ENCODE results near the gene LAD1.

The LAD1 gene

GRCh38 chr1:201361652-201362504, 37.2 kb downstream of the LAD1 start:
- DNase-seq: no peak

DNA sequence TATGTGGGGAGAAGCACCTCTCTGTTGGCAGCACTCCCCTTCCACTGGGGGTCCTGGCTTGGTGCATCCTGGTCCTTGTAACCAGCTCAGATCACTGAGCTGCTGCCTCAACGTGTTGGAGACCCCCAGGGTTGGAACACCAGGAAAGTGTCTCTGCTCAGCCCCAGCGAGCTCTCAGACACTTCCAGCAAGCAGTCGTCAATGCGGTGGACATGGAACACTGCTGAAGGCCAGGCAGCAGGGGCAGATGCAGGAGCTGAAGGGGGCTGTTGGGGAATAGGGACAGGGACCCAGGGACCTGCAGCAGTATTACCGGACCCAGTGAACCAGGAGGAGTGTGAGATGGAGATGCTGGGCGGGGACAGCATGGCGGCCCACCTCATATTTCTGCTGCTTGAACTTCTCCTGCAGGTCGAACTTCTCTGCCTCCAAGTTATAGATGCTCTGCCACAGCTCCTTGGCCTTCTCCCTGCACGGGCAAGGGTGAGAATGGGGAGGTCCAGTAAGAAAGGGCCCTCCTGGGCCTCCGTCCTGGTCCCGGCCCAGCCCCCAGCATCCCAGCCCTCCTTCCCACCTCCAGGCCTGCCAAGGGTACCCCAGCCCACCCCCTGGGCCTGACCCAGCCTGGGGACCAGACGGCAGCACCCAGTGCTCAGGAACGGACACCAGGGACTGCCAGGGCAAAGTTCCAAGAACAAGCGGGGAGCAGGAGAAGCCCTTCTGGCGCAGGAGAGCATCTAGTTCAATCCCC, 38.0 kb downstream of the LAD1 start:
- no peak for DNase-seq

DNA sequence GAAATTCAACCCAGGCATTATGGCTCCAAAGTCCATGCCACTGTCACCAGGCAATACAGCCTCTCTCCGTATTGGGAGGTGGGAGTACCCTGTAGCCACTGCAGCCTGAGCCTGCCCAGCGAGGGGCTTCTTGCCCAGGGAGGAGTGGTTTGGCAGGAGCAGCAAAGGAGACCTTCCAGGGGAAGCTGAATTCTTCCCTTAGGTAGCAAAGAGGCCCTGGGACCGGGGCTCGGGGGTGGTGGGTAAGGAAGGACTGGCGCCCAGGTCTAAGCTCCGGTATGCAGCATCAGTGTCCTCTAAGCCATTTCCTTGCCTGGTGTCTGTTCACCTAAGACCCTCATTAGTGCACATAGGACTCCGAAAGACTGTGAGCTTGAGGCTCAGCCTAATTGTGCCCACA, 38.6 kb downstream of the LAD1 start:
- no peak for DNase-seq

DNA sequence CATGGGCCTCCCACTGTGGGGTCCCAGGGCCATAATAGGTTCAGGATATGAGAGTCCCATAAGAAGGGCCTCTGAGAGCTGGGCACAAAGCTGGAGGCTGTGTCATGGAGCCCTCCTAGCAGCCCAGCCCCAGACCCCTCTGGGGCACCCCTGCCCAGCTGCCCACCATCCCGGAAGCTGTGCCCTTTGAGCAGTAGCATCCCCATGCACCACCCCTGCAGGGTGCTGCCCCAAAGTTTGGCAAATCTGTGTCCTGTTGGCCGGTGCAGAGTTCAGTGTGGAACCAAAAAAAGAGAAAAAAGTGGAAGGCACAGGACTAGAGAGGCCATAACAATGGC, 39.3 kb downstream of the LAD1 start:
- no peak for DNase-seq

- DNase-seq: no peak
Measured at GRCh38 chr1:201359031-201359872, 39.9 kb downstream of the LAD1 start.

DNA sequence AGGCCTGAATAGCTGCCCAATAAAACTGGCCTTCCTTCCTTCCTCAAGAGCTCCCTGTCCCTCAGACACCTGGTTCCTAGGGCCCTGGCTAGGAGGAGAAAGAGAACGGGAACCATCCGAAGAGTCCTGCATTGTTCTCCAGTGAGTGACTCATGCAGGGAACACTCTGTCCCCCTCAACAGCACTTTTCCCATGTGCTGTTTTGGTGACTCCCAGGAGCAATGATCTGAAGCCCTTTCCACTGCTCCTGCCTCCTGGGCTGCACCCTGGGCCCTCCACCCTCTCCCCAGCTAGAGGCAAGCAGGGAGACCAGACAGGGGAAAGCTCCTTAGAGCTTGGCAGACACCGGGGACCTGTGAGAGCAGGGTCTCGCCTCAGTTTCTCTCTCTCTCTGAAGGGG, 40.5 kb downstream of the LAD1 start:
- DNase-seq: no peak

- DNase-seq: no peak
Measured at GRCh38 chr1:201357636-201358348, 41.3 kb downstream of the LAD1 start.

GRCh38 chr1:201357211-201357610, 41.9 kb downstream of the LAD1 start:
- DNase-seq: no peak

GRCh38 chr1:201356701-201357100, 42.4 kb downstream of the LAD1 start:
- DNase-seq: no peak

GRCh38 chr1:201356236-201356635, 42.9 kb downstream of the LAD1 start:
- DNase-seq: no peak

- DNase-seq: no peak
Measured at GRCh38 chr1:201355471-201355870, 43.7 kb downstream of the LAD1 start.

DNA sequence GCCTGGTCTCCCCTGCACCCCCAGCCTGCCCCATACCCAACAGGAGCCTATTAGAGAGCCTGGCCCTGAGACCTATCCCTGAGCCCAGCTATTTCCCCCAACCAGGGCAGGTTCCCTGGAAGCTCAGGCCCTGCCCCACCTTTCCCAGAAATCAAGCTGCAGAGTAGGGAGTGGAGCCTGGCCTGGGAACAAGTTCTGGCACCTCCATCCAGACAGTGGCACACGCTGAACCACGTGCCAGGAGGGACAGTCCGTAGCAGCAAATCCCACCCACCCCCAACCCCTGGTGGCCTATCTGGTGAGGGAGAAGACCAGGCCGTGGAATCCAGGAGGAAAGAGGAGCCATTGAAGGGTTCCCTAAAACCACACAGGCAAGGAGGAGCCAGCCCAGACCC, 44.2 kb downstream of the LAD1 start:
- no peak for DNase-seq

DNA sequence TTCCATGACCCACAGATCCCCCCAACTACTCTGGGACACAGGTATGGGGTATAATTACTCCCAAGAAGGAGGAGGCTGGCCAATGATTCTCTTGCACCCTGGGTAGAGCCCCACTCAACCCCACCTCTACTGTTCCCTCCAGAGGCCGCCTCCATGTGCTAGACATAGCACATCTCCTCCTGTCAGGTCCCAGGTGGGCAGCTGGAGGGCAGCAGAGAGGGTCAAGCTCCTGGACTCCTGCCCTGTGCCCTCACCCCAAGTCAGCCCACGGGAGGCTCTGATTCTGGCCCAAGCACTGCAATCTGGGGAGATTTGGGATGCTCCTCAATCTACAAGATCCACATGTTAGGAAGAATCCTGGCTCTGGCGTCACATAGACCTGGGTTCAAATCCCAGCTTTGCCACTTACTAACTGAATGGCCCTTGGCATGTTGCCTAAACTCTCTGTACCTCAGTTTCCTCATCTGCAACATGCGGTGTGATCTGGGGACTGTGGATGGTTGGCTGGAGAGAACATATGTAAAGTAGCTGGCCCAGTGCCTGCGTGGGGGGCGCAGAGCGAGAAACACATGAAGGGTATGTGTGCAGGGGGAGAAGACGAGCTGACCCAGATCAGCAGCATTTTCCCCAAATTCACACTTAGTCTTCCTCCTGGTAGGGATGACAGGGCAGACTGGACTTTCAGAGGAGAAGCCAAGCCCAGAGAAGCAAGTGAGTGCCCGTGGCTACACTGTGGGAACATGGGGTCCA, 44.8 kb downstream of the LAD1 start:
- DNase-seq: no peak

DNA sequence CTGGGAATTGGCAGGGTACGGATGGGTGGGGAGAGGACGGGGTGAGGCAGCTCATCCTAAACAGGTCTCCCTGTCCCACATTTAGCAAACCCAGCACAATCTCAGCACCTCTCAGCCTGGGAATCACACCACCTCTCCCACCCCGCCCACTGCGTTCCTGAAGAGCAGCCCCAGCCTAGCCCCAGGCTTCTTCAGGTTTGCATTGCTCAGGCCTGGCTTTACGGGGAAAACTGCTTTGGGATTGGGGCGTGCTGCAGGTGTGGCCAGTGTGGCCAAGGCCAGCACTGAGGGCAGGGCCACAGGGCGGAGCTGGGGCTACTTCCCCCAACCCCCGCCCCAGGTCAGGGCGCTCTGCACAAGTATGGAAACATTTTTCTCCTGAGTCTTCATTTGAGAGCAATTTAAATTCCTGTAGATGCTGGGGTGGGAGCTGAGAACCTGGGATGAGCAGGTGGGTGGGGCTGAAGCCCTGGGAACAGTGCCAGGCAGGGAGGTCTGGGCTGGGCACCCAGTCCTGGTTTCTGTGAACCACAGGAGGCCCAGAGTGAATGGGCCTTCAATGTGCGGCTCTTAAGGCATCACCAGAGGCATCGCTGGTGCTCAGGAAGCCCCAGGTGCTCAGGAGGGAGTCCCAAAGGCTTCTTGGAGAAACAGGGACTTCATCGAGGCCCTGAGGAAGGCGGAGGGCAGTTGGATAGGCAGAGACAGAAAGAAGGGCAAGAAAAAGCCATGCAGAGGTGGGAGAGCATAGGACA, 45.8 kb downstream of the LAD1 start:
- DNase-seq: no peak

- DNase-seq: no peak
Measured at GRCh38 chr1:201351617-201352016, 47.5 kb downstream of the LAD1 start.

DNA sequence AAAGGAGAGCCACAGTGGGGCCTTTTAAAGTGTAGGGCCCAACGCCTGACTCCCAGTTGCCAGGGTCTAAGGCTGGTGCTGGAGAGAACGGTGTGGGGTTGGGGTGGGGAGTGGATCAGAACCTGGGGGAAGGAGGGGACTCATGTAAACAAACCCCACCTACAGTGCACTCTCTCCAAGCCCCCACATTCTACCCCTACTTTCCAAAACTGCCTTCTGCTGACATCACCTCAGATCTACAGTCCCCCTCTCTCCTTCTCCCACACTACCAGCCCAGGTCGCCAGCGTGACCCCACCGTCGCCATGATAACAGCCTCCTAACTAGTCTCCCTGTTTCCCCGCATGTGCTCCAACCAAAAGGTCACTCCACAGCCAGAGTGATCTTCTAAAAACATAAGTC, 48.2 kb downstream of the LAD1 start:
- no peak for DNase-seq

DNA sequence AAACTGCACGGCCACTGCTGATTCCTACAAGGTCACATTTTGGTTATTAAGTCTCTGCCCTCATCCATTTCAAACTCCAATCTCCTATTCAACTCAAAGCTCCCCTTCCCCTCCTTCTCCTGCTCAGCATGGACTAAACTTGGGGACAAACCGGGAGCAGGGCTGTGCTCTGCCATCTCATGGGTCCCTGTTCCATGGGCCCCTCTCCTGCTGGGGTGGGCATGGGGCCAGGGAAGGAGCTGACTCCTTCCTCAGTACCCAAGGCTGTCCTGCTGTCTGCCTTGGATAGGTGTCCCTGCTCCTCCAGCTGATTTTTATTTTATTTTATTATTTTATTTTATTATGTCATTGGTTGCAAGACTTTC, 48.8 kb downstream of the LAD1 start:
- no peak for DNase-seq

- DNase-seq: no peak
Measured at GRCh38 chr1:201349092-201349491, 50.0 kb downstream of the LAD1 start.

DNA sequence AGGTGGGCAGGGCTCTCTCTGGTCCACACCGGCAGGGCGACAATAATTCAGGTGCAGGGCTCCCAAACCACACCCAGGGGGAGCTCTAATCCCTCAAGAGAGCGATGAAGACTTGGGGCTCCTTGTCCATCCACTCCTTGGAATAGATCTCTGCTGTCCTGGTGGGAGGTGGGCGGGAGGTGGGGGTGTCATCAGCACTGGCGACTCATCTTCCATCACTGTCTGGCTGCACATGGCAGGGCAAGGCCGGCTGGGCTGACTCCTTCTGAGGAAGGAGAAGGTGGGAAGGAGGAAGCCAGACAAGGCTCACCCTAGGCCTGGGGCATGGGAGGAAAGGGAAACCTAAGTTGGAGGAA, 50.9 kb downstream of the LAD1 start:
- DNase-seq: no peak

DNA sequence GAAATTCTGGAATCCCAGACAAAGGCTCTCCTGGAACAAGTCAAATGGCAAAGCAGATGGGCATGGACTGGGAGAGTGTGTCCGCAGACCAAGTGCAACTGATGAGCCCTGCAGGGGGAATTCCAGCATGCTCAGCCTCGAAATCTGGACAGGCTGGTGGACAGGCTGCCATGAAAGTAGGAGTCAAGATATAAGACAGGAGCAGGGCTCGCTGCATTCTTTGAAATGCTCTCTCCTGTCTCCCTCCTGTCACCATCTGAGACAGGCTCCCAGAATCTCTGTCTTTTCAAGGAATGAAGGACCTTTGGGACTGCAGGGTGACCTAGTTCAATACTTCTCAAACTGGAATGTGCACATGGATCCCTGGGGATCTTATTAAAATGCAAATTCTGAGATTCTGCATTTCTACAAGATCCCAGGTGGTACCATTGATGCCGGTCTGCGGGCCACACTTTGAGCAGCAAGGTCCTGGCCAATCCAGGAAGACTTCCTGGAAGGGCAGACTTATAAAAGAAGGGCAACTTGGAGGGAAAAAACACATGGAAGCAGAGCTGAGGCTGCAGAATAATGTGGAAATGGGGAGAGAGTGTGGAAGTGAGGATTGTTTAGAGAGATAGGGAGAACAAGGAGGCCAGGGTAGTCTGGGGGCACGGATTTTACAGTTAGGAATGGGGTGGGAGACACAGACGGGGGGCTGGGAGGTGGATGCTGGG, 51.5 kb downstream of the LAD1 start:
- DNase-seq: no peak

GRCh38 chr1:201346987-201347386, 52.1 kb downstream of the LAD1 start:
- no peak for DNase-seq
